HL-60 (cell line): ENCODE data around the gene SLC7A4.

Experiments
- DNase-seq, 2 experiments: peaks; one replicate each; pipeline ENCODE4 v3.0.0-alpha.2; 2010 to 2020; ENCODE audit warnings: low read depth in 1 of 2, low spot score in 1 of 2
- H3K27ac ChIP-seq: fragments of 250-450 bp; sonication (Bioruptor Pico); replicated peaks from 2 replicates; pipeline ENCODE4 v1.5.1; 2020; ENCODE audit warnings: mild to moderate bottlenecking, moderate library complexity
- H3K27me3 ChIP-seq: fragments of 250-450 bp; sonication (Bioruptor Pico); 2 replicates; pipeline ENCODE4 v1.5.1; 2021; ENCODE audit warnings: mild to moderate bottlenecking, moderate library complexity; ENCODE audit not compliant: insufficient read depth, poor library complexity, severe bottlenecking
- H3K4me3 ChIP-seq: replicated peaks from 2 replicates; pipeline ENCODE4 v1.5.1; 2011; ENCODE audit warnings: mild to moderate bottlenecking, control low read depth, low read length; ENCODE audit not compliant: insufficient read depth
- GABPA ChIP-seq: IDR thresholded peaks from 2 replicates; pipeline ENCODE4 v1.6.1; 2012; ENCODE audit warnings: low read depth
- POLR2AphosphoS5 ChIP-seq: IDR thresholded peaks from 2 replicates; pipeline ENCODE4 v1.6.1; 2012; ENCODE audit warnings: low read depth
- REST ChIP-seq: IDR thresholded peaks from 2 replicates; pipeline ENCODE4 v1.6.1; 2012; ENCODE audit warnings: low read depth; ENCODE audit not compliant: insufficient replicate concordance
- SPI1 ChIP-seq: IDR thresholded peaks from 2 replicates; pipeline ENCODE4 v1.6.1; 2012; ENCODE audit warnings: low read depth, mild to moderate bottlenecking, borderline replicate concordance
- TF ChIP-seq, protein P1 (sequence below): IDR thresholded peaks from one replicate; pipeline ENCODE4 v1.5.1; 2011; ENCODE audit warnings: low read length, control low read depth, inconsistent platforms; ENCODE audit not compliant: insufficient read depth

Gene SLC7A4

DNA sequence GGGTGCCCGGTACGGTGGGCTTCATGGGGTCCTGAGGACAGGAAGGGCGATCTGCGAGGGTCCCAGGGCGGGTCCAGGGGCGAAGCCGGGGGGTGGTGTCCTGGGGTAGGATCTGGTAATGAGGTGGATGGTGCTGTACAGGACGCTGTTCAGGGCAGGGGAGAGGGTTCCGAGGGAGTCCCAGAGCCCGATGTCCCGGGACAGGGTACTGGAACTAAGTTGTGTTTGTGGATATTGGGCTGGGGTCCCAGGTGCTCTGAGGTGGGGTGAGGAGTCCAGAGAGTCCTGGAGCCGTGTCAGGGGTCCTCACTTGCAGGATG lies 49.8 kb downstream of the SLC7A4 start:
- Histone ChIP-seq H3K4me3 (peak overlapping the region; percentile 90), H3K27ac (peak overlapping the region; percentile 85), H3K27me3 (no peaks in the 10 kb centered on the region)
- no peak for DNase-seq
- TF ChIP-seq, protein P1, sequence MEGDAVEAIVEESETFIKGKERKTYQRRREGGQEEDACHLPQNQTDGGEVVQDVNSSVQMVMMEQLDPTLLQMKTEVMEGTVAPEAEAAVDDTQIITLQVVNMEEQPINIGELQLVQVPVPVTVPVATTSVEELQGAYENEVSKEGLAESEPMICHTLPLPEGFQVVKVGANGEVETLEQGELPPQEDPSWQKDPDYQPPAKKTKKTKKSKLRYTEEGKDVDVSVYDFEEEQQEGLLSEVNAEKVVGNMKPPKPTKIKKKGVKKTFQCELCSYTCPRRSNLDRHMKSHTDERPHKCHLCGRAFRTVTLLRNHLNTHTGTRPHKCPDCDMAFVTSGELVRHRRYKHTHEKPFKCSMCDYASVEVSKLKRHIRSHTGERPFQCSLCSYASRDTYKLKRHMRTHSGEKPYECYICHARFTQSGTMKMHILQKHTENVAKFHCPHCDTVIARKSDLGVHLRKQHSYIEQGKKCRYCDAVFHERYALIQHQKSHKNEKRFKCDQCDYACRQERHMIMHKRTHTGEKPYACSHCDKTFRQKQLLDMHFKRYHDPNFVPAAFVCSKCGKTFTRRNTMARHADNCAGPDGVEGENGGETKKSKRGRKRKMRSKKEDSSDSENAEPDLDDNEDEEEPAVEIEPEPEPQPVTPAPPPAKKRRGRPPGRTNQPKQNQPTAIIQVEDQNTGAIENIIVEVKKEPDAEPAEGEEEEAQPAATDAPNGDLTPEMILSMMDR, result no peak
- TF ChIP-seq SPI1, result no peak
- TF ChIP-seq GABPA, result no peak
- no peak for TF ChIP-seq POLR2AphosphoS5
- no peak for TF ChIP-seq REST

DNA sequence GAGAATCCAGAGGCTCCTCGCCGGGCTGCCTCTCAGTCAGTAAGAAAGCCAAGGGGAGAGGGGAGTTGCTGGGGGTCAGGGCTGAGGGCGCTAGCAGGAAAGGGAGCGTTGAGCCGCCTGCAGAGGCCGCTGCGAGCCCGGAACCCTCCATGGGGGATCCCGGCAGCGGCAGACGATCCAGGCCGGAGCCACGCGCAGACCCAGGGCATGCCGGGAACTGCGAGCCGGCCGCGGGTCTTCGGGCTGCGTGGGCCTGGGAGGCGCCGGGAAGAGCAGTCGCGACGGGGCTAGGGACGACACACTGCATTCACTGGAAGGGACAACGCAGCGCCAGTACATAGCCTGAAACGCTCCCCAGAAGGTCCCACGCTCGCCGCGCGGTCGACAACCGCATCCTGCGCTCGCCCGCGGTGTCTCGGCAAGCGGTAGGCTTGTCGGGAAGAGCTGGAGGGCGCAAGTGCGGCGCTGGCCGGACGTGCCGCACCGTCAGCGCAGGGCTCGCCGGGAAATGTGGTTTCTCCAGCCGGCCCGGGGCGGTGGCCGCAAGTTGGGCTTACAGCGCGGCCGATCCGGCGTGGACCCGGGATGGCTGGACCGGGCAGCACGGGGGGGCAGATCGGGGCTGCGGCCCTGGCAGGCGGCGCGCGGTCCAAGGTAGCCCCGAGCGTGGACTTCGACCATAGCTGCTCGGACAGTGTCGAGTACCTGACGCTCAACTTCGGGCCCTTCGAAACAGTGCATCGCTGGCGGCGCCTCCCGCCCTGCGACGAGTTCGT lies 50.4 kb downstream of the SLC7A4 start, which contains the start of gene LZTR1:
LZTR1 (plus strand) TSS at position 511 of the 776 bp plus-strand sequence; CDS start at position 586, 75 bp downstream.
- H3K27ac ChIP-seq, result peak within 1 kb of the TSS; percentile 85
- peak within 1 kb of the TSS; percentile 90 for H3K4me3 ChIP-seq
- no peaks in the 10 kb centered on the region for H3K27me3 ChIP-seq
- DNase-seq, result peak; percentile 78 to 80
- TF ChIP-seq POLR2AphosphoS5 (peak; percentile 99), REST (peak; percentile 26), SPI1 (no peak)
- TF ChIP-seq, protein P1, result peak; percentile 36

DNA sequence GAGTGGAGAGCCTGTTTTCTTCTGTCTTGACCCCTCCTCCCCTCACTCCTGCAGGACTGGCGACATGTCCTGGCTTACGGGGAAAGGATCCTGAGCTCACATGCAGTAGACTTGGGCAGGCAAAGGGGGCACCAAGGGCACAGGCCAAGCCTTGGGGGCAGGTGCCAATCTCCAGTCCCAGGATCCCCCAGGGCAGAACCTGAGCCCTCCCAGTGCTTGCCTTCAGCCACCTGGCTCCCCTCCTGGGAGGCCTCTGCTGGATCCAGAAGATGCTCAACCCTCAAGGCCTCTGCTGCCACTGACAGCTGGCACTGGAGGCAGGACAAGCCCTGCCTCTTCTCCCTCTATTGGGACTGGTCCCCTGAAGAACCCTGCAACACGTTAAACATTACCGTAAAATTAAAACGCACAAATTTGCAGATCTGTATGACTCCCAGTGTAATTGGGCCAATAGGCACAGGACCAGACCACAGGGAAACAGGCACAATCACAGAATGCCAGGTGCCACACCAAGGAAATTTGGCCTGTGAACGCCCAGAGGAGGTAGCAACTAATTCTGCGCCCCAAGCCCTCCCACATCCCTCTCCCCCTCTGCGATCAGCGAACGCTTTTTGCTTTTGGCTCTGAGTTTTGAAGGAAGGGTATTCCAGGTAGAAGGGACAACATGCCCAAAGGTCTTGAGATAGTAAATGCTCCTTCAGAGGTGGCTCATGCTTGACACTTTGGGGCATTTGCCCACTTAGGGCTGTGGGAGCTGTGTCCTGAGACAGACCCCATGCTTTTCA lies 51.2 kb downstream of the SLC7A4 start:
- H3K27ac ChIP-seq, result peak overlapping the region; percentile 85
- no peak for DNase-seq
- H3K27me3 ChIP-seq, result no peaks in the 10 kb centered on the region
- TF ChIP-seq REST (no peak), POLR2AphosphoS5 (no peak), GABPA (no peak), SPI1 (no peak)
- TF ChIP-seq, protein P1, result no peak
- peak overlapping the region; percentile 90 for H3K4me3 ChIP-seq
